ENCODE measurements around the gene SEC22A.

- no peak for TF ChIP-seq TAF1 (IDR thresholded peaks at IDR 0.05; ENCODE audit: borderline replicate concordance, insufficient read depth, low read length)
- TF ChIP-seq POLR2AphosphoS5 (IDR thresholded peaks at IDR 0.05; ENCODE audit: low read depth, low read length) = no peak
- TF ChIP-seq REST (IDR thresholded peaks at IDR 0.05; ENCODE audit: insufficient read depth in 1 of 2, low read depth in 2 of 2, low read length in 2 of 2) = no peak
- no peak for TF ChIP-seq FOXP2 (optimal IDR thresholded peaks at IDR 0.05; ENCODE audit: borderline replicate concordance, extremely low read depth, extremely low read length, insufficient read depth)
Measured at GRCh38 chr3:123287051-123287961, 85.6 kb downstream of the SEC22A start.

Measured in PFSK-1 (cell line).